HG03108 (cell line): ENCODE data around the gene PARD3.

Source experiments
- ATAC-seq: cut with Tn5 transposase; IDR thresholded peaks from one replicate; pipeline ENCODE4 v1.9.1; 2021; ENCODE audit warnings: moderate library complexity; ENCODE audit not compliant: unreplicated experiment

The PARD3 gene

GRCh38 chr10:34551295-34551694 is 263.8 kb downstream of the PARD3 start:
- ATAC-seq = no peak

DNA sequence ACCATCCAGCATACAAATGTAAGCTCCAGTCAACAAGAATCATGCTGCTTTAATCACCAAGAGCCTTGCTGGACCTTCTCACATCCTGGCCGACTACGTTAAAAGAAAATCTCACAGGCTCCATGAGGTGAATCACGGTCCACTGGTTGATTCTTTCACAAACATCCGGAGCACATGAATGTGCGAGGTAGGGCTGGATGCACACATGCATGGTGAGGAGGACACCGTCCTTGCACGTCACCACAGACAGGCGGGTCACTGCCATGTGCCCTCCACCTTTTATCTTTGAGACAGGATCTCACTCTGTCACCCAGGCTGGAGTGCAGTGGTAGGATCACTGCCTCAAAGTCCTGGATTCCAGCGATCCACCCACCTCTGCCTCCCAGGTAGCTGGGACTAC is 265.1 kb downstream of the PARD3 start:
- no peak for ATAC-seq

GRCh38 chr10:34549001-34549400 is 266.1 kb downstream of the PARD3 start:
- ATAC-seq = no peak

- ATAC-seq = no peak
These were observed 266.6 kb downstream of the PARD3 start for GRCh38 chr10:34548466-34548865.

GRCh38 chr10:34547695-34548094 is 267.4 kb downstream of the PARD3 start:
- no peak for ATAC-seq

DNA sequence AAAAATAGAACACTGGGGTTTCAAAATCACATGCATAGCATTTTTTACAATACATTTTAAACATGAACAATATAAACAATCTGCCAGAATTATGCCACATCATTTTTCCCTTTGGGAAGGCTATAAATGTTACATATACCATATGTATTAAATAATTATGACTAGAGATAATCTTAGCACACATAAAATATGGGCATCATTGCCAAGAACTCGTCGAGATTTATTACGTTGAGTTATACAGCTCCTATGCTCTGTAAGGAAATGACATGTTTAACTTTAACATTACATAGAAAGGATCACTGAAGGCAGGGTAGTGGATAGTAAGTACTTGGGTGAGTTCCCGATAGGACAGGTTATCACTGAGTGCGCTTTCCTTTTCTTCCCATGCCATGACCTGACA is 267.8 kb downstream of the PARD3 start:
- no peak for ATAC-seq

DNA sequence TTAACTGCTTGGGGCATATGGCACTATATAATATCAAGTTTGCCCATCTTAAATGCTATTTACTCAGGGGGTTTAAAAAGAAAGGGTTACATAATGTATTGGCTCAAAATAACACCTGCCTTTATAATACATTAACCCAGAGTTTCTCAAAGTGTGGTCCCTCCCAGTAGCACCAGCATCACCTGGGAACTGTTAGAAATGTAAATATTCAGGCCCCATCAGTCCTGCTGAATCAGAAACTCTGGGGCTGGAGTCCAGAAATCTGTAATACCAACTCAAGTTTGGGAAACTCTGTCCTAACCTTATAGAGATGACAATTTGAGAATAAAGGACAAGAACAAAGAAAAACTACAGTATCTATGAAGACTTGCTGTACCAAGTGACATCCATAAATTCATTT is 270.7 kb downstream of the PARD3 start:
- no peak for ATAC-seq

DNA sequence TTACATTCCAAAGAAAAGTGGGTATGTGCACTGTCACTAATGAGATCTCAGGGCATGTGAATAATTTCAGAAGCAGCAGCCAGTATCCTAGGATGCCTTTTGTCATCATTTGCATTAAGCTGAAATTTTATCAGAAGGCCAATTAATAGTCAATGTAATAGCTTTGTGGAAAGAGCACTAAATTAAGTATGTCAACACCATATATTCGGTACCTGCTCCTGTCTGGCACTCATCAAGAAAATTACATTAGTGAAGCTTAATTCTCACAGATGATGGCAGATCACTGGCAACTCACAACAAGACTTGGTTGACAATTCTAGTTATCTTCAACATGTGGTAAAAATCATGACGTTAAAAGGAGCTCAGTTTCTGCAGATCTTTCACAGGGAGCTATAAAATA is 271.4 kb downstream of the PARD3 start:
- ATAC-seq = no peak

- ATAC-seq = no peak
These were observed 274.6 kb downstream of the PARD3 start for GRCh38 chr10:34540492-34540891.

DNA sequence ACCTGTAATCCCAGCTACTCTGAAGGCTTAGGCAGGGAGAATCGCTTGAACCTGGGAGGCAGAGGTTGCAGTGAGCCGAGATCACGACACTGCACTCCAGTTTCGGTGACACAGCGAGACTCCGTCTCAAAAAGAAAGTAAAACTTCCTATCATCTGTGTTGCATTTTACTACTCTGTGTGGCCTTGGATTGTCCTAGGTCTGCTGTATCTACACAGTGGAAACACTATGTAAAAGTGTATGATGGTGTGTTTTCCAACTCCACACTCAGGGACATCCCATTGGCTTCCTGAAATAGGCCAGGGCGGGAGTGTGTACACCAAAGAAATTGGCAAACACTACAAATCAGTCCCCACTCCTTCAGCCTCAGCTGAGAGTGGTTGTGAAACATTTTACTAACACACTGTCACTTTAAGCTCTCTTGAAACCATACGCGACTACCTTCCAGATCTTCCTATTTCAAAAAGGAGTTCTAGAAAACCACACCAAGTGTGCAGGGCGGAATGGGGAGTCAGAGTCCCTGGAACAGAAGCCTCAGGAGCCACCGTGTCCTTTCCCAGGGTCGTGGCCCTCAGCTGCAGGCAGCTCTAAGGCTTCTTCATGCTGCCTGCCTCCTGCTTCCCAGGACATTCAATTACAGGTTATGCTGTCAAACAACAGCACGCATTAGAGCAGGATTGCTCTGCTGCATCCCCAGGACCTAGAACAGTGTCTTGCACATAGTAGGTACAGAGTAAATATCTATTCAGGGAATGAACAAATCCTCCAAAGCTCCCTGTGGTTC is 275.4 kb downstream of the PARD3 start:
- ATAC-seq = no peak

- ATAC-seq = peak; percentile 46
These were observed 276.7 kb downstream of the PARD3 start for GRCh38 chr10:34538281-34538829.

DNA sequence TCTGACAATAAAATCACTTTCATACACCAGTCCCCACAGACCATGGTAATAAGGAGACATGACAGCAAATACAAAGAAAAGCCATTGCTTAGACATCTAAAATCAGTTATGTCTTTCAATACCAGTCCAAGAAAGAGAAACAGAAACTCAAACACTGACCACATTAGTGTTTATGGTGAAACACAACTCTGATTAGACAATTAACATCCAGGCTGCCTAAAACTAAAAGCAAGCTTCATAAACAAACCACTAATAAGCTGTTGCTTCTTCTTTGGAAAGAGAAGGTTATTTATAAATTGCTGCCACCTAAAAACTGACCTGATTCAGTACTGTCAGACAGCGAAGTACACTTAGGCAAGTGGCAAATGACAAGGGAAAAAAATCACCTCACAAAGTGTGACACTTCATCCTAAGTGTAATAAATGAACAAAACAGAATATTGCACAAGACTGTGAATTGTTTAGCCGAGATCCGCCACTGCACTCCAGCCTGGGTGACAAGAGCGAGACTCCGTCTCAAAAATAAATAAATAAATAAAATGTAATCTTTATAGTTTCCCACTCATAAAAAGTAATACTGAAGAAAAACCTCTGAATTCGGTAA is 277.4 kb downstream of the PARD3 start:
- ATAC-seq = peak; percentile 71

DNA sequence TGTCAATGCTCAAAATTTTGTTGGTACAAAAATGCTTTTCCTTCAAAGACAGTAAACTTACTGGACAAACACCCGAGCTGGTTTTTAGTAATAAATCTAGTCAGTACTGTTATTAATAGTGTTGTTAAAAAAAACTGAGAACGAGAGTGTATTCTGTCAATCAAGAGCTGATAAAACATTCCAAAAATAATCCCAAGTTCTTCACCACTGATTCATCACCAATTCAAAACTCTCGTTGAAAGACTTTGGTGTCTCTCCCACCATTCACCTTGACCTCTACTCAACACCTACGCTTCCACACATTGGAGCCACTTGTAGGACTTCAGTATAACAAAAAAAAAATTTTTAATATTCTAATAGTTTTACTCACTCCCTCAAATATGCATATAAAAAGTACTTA is 279.2 kb downstream of the PARD3 start:
- ATAC-seq = no peak

GRCh38 chr10:34530778-34531177 is 284.3 kb downstream of the PARD3 start:
- no peak for ATAC-seq

DNA sequence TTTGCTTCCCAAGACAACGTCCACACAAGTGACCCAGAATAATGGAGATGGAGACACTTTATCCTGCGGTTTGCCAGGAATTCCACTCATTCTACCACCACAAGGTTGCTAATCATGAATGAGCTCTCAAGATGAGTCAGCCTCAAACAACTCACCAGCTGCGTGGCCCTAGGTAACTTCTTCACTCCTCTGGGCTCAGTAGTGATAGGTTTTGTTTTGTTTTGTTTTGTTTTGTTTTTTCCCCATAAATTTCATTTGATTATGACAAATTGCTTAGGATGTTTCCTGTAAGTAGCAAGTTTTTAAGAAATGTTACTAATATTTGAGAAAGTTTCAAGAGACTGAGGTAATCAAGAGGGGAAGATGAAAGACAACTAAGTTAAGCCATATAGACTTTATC is 286.8 kb downstream of the PARD3 start:
- ATAC-seq = no peak

- no peak for ATAC-seq
These were observed 288.1 kb downstream of the PARD3 start for GRCh38 chr10:34526758-34527730.

GRCh38 chr10:34526186-34526585 is 288.9 kb downstream of the PARD3 start:
- ATAC-seq = no peak

GRCh38 chr10:34524369-34525091 is 290.6 kb downstream of the PARD3 start:
- ATAC-seq = no peak

DNA sequence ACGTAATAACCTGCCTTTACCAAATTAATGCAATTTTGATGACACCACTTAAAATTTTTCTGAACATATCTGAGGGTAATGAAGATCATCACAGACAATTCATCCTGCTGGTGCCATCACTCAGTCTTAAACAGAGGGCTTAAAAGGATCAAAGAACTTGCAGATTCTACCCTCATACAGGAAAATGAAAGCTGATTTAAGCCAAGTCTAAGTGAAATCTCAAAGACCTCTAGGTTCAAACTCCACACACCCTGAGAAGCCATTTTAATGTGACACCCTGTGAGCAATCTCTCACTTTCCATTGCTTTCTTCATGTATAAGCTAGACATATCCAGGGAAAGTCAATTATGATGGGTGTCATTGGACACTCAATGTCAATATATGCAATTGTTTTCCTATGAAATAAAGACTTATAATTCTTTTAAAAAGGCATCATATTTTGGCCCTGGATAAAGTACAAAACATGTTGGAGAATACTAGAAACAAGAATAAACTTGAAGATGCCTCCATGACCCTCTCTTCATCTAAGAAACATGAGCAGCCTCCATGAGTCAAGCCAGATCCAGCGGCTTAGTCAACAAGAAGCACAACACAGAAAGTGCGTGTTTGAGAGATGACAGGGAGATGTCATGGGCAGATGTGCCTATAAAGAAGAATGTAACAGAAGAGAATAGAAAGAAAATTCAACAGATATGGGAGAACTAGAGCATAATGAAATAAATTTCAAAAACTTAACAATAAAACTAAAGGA is 291.9 kb downstream of the PARD3 start:
- ATAC-seq = no peak

- ATAC-seq = no peak
These were observed 292.6 kb downstream of the PARD3 start for GRCh38 chr10:34522546-34522945.
